ENCODE results near the gene FKBP7. TPM values are rescaled to one million over a fixed set of nuclear protein-coding genes. Genes with fewer than 3 reads are reported as not detected.
A peak's percentile ranks its signal among the peaks of the same experiment; 100 is the strongest.

Gene FKBP7
- total and polyA plus RNA-seq, 2 donors (not counting 1 experiment from before 2014, with no cell fraction given), result 54.3 to 57.7 TPM

DNA sequence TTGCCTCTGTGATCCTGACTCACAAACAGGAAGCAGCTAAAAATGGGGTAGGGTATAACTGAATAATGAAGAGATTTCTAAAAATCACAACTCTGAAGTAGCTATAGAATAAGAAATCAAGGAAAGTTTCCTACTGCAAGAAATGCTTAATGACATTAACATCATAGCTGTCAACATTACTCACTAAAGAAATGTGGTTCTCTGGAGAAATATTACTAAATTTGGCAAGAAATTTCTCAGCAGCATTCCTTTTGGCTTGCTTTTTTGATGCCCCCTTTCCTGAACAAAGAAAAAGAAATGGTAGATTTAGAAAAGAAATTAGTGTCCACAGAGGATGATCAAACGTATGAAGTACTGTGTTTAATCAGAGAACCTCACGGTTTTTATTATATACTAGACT is 37.0 kb downstream of the FKBP7 start:
- Histone ChIP-seq H3K4me2 (ENCODE audit: extremely low read depth, insufficient read depth, low read length) (no peak overlapping the region), H3K9ac (ENCODE audit: insufficient read depth, low read length) (no peak overlapping the region), H3K27me3 (ENCODE audit: control insufficient read depth, insufficient read depth, low read length) (no peaks in the 10 kb centered on the region), H3K36me3 (ENCODE audit: control insufficient read depth, insufficient read depth, low read length) (peaks cover 8% of the 10 kb centered on the region), H3K9me3 (ENCODE audit: control insufficient read depth, insufficient read depth, low read depth, low read length) (no peaks in the 10 kb centered on the region), H2AFZ (ENCODE audit: low read length) (no peak overlapping the region), H3K4me1 (ENCODE audit: control insufficient read depth, extremely low read depth, insufficient read depth, low read length) (no peaks in the 10 kb centered on the region), H3K4me3 (replicated peaks in 1 of 4; ENCODE audit: control extremely low read depth in 1 of 4, insufficient read depth in 1 of 4, low read depth in 3 of 4, low read length in 4 of 4) (no peak overlapping the region), H3K79me2 (ENCODE audit: control insufficient read depth, insufficient read depth, low read length) (no peaks in the 10 kb centered on the region), H4K20me1 (ENCODE audit: control insufficient read depth, extremely low read depth, insufficient read depth, low read length) (no peaks in the 10 kb centered on the region), H3K27ac (ENCODE audit: insufficient read depth, low read length) (no peak overlapping the region)
- DNase-seq (ENCODE audit: low read depth in 2 of 2), result peak in 1 of 2 donors; percentile 29
- TF ChIP-seq CTCF (conservative IDR thresholded peaks at IDR 0.05 in 1 of 2, IDR thresholded peaks at IDR 0.05 in 1 of 2; ENCODE audit: low read depth in 1 of 2, low read length in 2 of 2) (no peak), EZH2 (IDR thresholded peaks at IDR 0.05; ENCODE audit: low read length, missing control alignments) (no peak)

GRCh38 chr2:178436662-178437061 is 41.7 kb downstream of the FKBP7 start:
- Histone ChIP-seq H4K20me1 (ENCODE audit: control insufficient read depth, extremely low read depth, insufficient read depth, low read length) (no peaks in the 10 kb centered on the region), H3K27ac (ENCODE audit: insufficient read depth, low read length) (no peak overlapping the region), H2AFZ (ENCODE audit: low read length) (no peak overlapping the region), H3K4me3 (replicated peaks in 1 of 4; ENCODE audit: control extremely low read depth in 1 of 4, insufficient read depth in 1 of 4, low read depth in 3 of 4, low read length in 4 of 4) (no peak overlapping the region), H3K36me3 (ENCODE audit: control insufficient read depth, insufficient read depth, low read length) (peaks cover 3% of the 10 kb centered on the region), H3K27me3 (ENCODE audit: control insufficient read depth, insufficient read depth, low read length) (no peaks in the 10 kb centered on the region), H3K79me2 (ENCODE audit: control insufficient read depth, insufficient read depth, low read length) (no peaks in the 10 kb centered on the region), H3K4me2 (ENCODE audit: extremely low read depth, insufficient read depth, low read length) (no peak overlapping the region), H3K4me1 (ENCODE audit: control insufficient read depth, extremely low read depth, insufficient read depth, low read length) (no peaks in the 10 kb centered on the region), H3K9ac (ENCODE audit: insufficient read depth, low read length) (no peak overlapping the region), H3K9me3 (ENCODE audit: control insufficient read depth, insufficient read depth, low read depth, low read length) (no peaks in the 10 kb centered on the region)
- TF ChIP-seq CTCF (conservative IDR thresholded peaks at IDR 0.05 in 1 of 2, IDR thresholded peaks at IDR 0.05 in 1 of 2; ENCODE audit: low read depth in 1 of 2, low read length in 2 of 2) (no peak), EZH2 (IDR thresholded peaks at IDR 0.05; ENCODE audit: low read length, missing control alignments) (no peak)
- no peak for DNase-seq (ENCODE audit: low read depth in 2 of 2)

GRCh38 chr2:178429336-178429735 is 49.1 kb downstream of the FKBP7 start:
- H3K4me1 ChIP-seq (ENCODE audit: control insufficient read depth, extremely low read depth, insufficient read depth, low read length), result no peaks in the 10 kb centered on the region
- H3K9me3 ChIP-seq (ENCODE audit: control insufficient read depth, insufficient read depth, low read depth, low read length), result no peaks in the 10 kb centered on the region
- H3K36me3 ChIP-seq (ENCODE audit: control insufficient read depth, insufficient read depth, low read length), result no peaks in the 10 kb centered on the region
- no peaks in the 10 kb centered on the region for H4K20me1 ChIP-seq (ENCODE audit: control insufficient read depth, extremely low read depth, insufficient read depth, low read length)
- no peak overlapping the region for H2AFZ ChIP-seq (ENCODE audit: low read length)
- no peaks in the 10 kb centered on the region for H3K27me3 ChIP-seq (ENCODE audit: control insufficient read depth, insufficient read depth, low read length)
- no peak overlapping the region for H3K9ac ChIP-seq (ENCODE audit: insufficient read depth, low read length)
- no peak overlapping the region for H3K4me2 ChIP-seq (ENCODE audit: extremely low read depth, insufficient read depth, low read length)
- H3K79me2 ChIP-seq (ENCODE audit: control insufficient read depth, insufficient read depth, low read length), result no peaks in the 10 kb centered on the region
- no peak for DNase-seq (ENCODE audit: low read depth in 2 of 2)
- TF ChIP-seq CTCF (conservative IDR thresholded peaks at IDR 0.05 in 1 of 2, IDR thresholded peaks at IDR 0.05 in 1 of 2; ENCODE audit: low read depth in 1 of 2, low read length in 2 of 2), result no peak
- no peak for TF ChIP-seq EZH2 (IDR thresholded peaks at IDR 0.05; ENCODE audit: low read length, missing control alignments)
- H3K27ac ChIP-seq (ENCODE audit: insufficient read depth, low read length), result no peak overlapping the region
- H3K4me3 ChIP-seq (replicated peaks in 1 of 4; ENCODE audit: control extremely low read depth in 1 of 4, insufficient read depth in 1 of 4, low read depth in 3 of 4, low read length in 4 of 4), result no peak overlapping the region

Data from fibroblast of lung (primary cell).